GM23338 (cell line): ENCODE data around the gene SLC15A5. TPM values are rescaled to one million over a fixed set of nuclear protein-coding genes. Genes with fewer than 3 reads are reported as not detected.

ENCODE experiments used
- ATAC-seq: fragments of 200-7000 bp; cut with Tn5 transposase; 3 replicates; pipeline ENCODE4 v1.9.1; 2020
- DNase-seq: peaks from one replicate; pipeline ENCODE4 v3.0.0-alpha.2; 2015; ENCODE audit warnings: low spot score
- H2AFZ ChIP-seq: fragments of 200-600 bp; sonication (generic); 2 replicates; pipeline ENCODE4 v1.8.0; 2016; ENCODE audit warnings: antibody characterized with exemption, mild to moderate bottlenecking, moderate library complexity
- H3F3A ChIP-seq: fragments of 200-600 bp; sonication (generic); replicated peaks from 2 replicates; pipeline ENCODE4 v1.8.0; 2017; ENCODE audit warnings: antibody characterized with exemption, mixed run types, low read depth
- H3K27ac ChIP-seq: fragments of 200-600 bp; sonication (generic); 2 replicates; pipeline ENCODE4 v1.6.1; 2016; ENCODE audit warnings: low read depth
- H3K27me3 ChIP-seq: fragments of 200-600 bp; sonication (generic); 2 replicates; pipeline ENCODE4 v1.8.0; 2016; ENCODE audit warnings: mild to moderate bottlenecking, mixed run types, moderate library complexity; ENCODE audit not compliant: insufficient read depth
- H3K36me3 ChIP-seq: fragments of 200-600 bp; sonication (generic); 2 replicates; pipeline ENCODE4 v1.8.0; 2016; ENCODE audit warnings: mild to moderate bottlenecking; ENCODE audit not compliant: insufficient read depth
- H3K4me1 ChIP-seq: fragments of 200-600 bp; sonication (generic); 2 replicates; pipeline ENCODE4 v1.8.0; 2016; ENCODE audit warnings: mild to moderate bottlenecking, moderate library complexity; ENCODE audit not compliant: insufficient read depth
- H3K4me2 ChIP-seq: fragments of 200-600 bp; sonication (generic); 2 replicates; pipeline ENCODE4 v1.7.1; 2017; ENCODE audit warnings: mixed run types
- H3K4me3 ChIP-seq: fragments of 200-600 bp; sonication (generic); 2 replicates; pipeline ENCODE4 v1.6.1; 2016; ENCODE audit warnings: mixed run types
- H3K79me2 ChIP-seq: fragments of 200-600 bp; sonication (generic); replicated peaks from 2 replicates; pipeline ENCODE4 v1.8.0; 2017; ENCODE audit warnings: mild to moderate bottlenecking; ENCODE audit not compliant: insufficient read depth
- H3K9me2 ChIP-seq: fragments of 200-600 bp; sonication (generic); 2 replicates; pipeline ENCODE4 v1.8.0; 2017; ENCODE audit not compliant: insufficient read depth
- H4K20me1 ChIP-seq: fragments of 200-600 bp; sonication (generic); replicated peaks from 2 replicates; pipeline ENCODE4 v1.8.0; 2017; ENCODE audit warnings: mild to moderate bottlenecking; ENCODE audit not compliant: insufficient read depth
- H3K27ac Mint-ChIP-seq: 2 replicates; pipeline ENCODE4 v1.8.0; 2020; ENCODE audit warnings: inconsistent platforms, mild to moderate bottlenecking, moderate library complexity, mixed read lengths
- H3K27me3 Mint-ChIP-seq: 3 replicates; pipeline ENCODE4 v1.8.0; 2022; ENCODE audit warnings: low read depth, mild to moderate bottlenecking, moderate library complexity, mixed read lengths, inconsistent platforms; ENCODE audit not compliant: insufficient read depth, poor library complexity
- H3K36me3 Mint-ChIP-seq: 3 replicates; pipeline ENCODE4 v1.8.0; 2021; ENCODE audit warnings: low read depth, mild to moderate bottlenecking, inconsistent platforms, moderate library complexity, mixed read lengths
- H3K4me1 Mint-ChIP-seq: 3 replicates; pipeline ENCODE4 v1.8.0; 2020; ENCODE audit warnings: mild to moderate bottlenecking, inconsistent platforms, mixed read lengths
- H3K4me3 Mint-ChIP-seq: 3 replicates; pipeline ENCODE4 v1.8.0; 2021; ENCODE audit warnings: moderate library complexity, mild to moderate bottlenecking, inconsistent platforms, mixed read lengths
- H3K9me3 Mint-ChIP-seq: 3 replicates; pipeline ENCODE4 v1.8.0; 2020; ENCODE audit warnings: moderate library complexity, mild to moderate bottlenecking, inconsistent platforms, mixed read lengths
- CREB1 ChIP-seq: fragments of 250-450 bp; sonication (Bioruptor Pico); IDR thresholded peaks from 2 replicates; pipeline ENCODE4 v1.5.0; 2020; ENCODE audit warnings: low read depth, mild to moderate bottlenecking, moderate library complexity
- EZH2 ChIP-seq: fragments of 200-600 bp; sonication (generic); IDR thresholded peaks from one replicate; pipeline ENCODE4 v1.8.0; 2017; ENCODE audit warnings: antibody characterized with exemption, mild to moderate bottlenecking, low read depth; ENCODE audit not compliant: unreplicated experiment
- EZH2phosphoT487 ChIP-seq: fragments of 200-600 bp; sonication (generic); IDR thresholded peaks from one replicate; pipeline ENCODE4 v1.8.1; 2018; ENCODE audit warnings: antibody characterized with exemption; ENCODE audit not compliant: unreplicated experiment
- JUNB ChIP-seq: IDR thresholded peaks from one replicate; pipeline ENCODE4 v1.6.1; 2016; ENCODE audit warnings: antibody characterized with exemption; ENCODE audit not compliant: unreplicated experiment
- NANOG ChIP-seq: IDR thresholded peaks from 2 replicates; pipeline ENCODE4 v1.6.1; 2016; ENCODE audit warnings: antibody characterized with exemption, borderline replicate concordance
- POLR2AphosphoS5 ChIP-seq: IDR thresholded peaks from 2 replicates; pipeline ENCODE4 v1.6.1; 2016; ENCODE audit warnings: antibody characterized with exemption, low read depth
- STAT1 ChIP-seq: IDR thresholded peaks from one replicate; pipeline ENCODE4 v1.6.1; 2016; ENCODE audit warnings: antibody characterized with exemption; ENCODE audit not compliant: unreplicated experiment
- ZNF114 ChIP-seq: fragments of 250-450 bp; sonication (Bioruptor Pico); IDR thresholded peaks from 2 replicates; pipeline ENCODE4 v1.5.0; 2020; ENCODE audit warnings: mild to moderate bottlenecking, moderate library complexity
- ZNF331 ChIP-seq: fragments of 250-450 bp; sonication (Bioruptor Pico); IDR thresholded peaks from 2 replicates; pipeline ENCODE4 v1.5.0; 2020; ENCODE audit warnings: low read depth, mild to moderate bottlenecking, moderate library complexity
- polyA plus RNA-seq: library from polyadenylated mRNA; unstranded; fragments of >200 nt; fragmentation: Nextera tagmentation; extraction: Ambion mirVana; gene quantifications from 2 replicates; pipeline ENCODE4 v1.2.1, GENCODE V29; 2016
- total RNA-seq: library from RNA; depleted of rRNA; stranded (reverse); fragments of >200 nt; shearing (Covaris generic); gene quantifications from 2 replicates; pipeline ENCODE4 v1.2.3, GENCODE V29; 2014
- TF ChIP-seq, protein P1 (sequence below): fragments of 250-450 bp; sonication (Bioruptor Pico); IDR thresholded peaks from 2 replicates; pipeline ENCODE4 v1.5.0; 2020; ENCODE audit warnings: mild to moderate bottlenecking, moderate library complexity
- TF ChIP-seq, protein P2 (sequence below): IDR thresholded peaks from 2 replicates; pipeline ENCODE4 v1.6.1; 2016; ENCODE audit warnings: antibody characterized with exemption
- TF ChIP-seq, protein P3 (sequence below): IDR thresholded peaks from one replicate; pipeline ENCODE4 v1.6.1; 2018; ENCODE audit warnings: antibody characterized with exemption; ENCODE audit not compliant: unreplicated experiment
- TF ChIP-seq, protein P4 (sequence below), 2 experiments: fragments of 200-600 bp in 1 of 2; sonication (generic) in 1 of 2; conservative IDR thresholded peaks; 2 replicates each; pipeline versions ENCODE4 v1.5.1 to v1.6.1; 2016 to 2017; ENCODE audit warnings: antibody characterized with exemption in 2 of 2, low read depth in 2 of 2, mild to moderate bottlenecking in 2 of 2, moderate library complexity in 1 of 2

The SLC15A5 gene
- total and polyA plus RNA-seq, 2 experiments from 2014 or later: not detected

DNA sequence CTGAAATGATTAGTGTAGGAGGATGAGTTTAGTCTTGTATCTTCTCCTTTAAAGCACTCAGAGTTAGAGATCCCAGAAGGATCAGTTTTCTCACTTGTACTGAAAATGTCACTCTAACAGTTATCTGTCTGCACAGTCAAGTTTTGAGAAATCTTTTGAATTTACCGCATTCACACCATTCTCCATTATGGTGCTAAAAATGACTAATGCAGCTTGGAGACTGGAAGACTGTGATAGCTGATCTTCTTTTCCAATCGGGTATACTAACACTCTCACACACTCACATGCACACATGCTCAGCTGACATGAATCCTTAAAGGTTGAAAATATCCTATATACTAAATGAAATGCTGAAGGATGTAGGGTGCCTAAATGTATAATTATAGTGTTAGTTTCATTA, 65.8 kb downstream of the SLC15A5 start:
- Histone ChIP-seq H3F3A (no peaks in the 10 kb centered on the region), H3K4me2 (no peak overlapping the region), H3K9me2 (peaks cover 4% of the 10 kb centered on the region; the same call in 1 of the 2 replicates), H2AFZ (no peak overlapping the region), H3K27ac (no peak overlapping the region), H3K4me3 (no peak overlapping the region), H3K4me1 (peaks cover 5% of the 10 kb centered on the region), H3K79me2 (no peaks in the 10 kb centered on the region), H4K20me1 (no peaks in the 10 kb centered on the region), H3K27me3 (no peaks in the 10 kb centered on the region), H3K36me3 (no peaks in the 10 kb centered on the region)
- DNase-seq (no peak), ATAC-seq (no peak)
- H3K4me1 Mint-ChIP-seq: peaks cover 1% of the 10 kb centered on the region; the same call in 2 of the 3 replicates
- no peak overlapping the region for H3K4me3 Mint-ChIP-seq
- TF ChIP-seq CREB1 (CRISPR knock-in tag) (no peak), JUNB (no peak), EZH2phosphoT487 (no peak), EZH2 (no peak), ZNF331 (CRISPR knock-in tag) (no peak), STAT1 (no peak), POLR2AphosphoS5 (no peak), NANOG (no peak), ZNF114 (CRISPR knock-in tag) (no peak)
- TF ChIP-seq, protein P1, sequence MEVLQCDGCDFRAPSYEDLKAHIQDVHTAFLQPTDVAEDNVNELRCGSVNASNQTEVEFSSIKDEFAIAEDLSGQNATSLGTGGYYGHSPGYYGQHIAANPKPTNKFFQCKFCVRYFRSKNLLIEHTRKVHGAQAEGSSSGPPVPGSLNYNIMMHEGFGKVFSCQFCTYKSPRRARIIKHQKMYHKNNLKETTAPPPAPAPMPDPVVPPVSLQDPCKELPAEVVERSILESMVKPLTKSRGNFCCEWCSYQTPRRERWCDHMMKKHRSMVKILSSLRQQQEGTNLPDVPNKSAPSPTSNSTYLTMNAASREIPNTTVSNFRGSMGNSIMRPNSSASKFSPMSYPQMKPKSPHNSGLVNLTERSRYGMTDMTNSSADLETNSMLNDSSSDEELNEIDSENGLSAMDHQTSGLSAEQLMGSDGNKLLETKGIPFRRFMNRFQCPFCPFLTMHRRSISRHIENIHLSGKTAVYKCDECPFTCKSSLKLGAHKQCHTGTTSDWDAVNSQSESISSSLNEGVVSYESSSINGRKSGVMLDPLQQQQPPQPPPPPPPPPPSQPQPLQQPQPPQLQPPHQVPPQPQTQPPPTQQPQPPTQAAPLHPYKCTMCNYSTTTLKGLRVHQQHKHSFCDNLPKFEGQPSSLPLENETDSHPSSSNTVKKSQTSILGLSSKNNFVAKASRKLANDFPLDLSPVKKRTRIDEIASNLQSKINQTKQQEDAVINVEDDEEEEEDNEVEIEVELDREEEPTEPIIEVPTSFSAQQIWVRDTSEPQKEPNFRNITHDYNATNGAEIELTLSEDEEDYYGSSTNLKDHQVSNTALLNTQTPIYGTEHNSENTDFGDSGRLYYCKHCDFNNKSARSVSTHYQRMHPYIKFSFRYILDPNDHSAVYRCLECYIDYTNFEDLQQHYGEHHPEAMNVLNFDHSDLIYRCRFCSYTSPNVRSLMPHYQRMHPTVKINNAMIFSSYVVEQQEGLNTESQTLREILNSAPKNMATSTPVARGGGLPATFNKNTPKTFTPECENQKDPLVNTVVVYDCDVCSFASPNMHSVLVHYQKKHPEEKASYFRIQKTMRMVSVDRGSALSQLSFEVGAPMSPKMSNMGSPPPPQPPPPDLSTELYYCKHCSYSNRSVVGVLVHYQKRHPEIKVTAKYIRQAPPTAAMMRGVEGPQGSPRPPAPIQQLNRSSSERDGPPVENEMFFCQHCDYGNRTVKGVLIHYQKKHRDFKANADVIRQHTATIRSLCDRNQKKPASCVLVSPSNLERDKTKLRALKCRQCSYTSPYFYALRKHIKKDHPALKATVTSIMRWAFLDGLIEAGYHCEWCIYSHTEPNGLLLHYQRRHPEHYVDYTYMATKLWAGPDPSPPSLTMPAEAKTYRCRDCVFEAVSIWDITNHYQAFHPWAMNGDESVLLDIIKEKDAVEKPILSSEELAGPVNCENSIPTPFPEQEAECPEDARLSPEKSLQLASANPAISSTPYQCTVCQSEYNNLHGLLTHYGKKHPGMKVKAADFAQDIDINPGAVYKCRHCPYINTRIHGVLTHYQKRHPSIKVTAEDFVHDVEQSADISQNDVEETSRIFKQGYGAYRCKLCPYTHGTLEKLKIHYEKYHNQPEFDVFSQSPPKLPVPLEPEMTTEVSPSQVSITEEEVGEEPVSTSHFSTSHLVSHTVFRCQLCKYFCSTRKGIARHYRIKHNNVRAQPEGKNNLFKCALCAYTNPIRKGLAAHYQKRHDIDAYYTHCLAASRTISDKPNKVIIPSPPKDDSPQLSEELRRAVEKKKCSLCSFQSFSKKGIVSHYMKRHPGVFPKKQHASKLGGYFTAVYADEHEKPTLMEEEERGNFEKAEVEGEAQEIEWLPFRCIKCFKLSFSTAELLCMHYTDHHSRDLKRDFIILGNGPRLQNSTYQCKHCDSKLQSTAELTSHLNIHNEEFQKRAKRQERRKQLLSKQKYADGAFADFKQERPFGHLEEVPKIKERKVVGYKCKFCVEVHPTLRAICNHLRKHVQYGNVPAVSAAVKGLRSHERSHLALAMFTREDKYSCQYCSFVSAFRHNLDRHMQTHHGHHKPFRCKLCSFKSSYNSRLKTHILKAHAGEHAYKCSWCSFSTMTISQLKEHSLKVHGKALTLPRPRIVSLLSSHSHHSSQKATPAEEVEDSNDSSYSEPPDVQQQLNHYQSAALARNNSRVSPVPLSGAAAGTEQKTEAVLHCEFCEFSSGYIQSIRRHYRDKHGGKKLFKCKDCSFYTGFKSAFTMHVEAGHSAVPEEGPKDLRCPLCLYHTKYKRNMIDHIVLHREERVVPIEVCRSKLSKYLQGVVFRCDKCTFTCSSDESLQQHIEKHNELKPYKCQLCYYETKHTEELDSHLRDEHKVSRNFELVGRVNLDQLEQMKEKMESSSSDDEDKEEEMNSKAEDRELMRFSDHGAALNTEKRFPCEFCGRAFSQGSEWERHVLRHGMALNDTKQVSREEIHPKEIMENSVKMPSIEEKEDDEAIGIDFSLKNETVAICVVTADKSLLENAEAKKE: no peak
- TF ChIP-seq, protein P2, sequence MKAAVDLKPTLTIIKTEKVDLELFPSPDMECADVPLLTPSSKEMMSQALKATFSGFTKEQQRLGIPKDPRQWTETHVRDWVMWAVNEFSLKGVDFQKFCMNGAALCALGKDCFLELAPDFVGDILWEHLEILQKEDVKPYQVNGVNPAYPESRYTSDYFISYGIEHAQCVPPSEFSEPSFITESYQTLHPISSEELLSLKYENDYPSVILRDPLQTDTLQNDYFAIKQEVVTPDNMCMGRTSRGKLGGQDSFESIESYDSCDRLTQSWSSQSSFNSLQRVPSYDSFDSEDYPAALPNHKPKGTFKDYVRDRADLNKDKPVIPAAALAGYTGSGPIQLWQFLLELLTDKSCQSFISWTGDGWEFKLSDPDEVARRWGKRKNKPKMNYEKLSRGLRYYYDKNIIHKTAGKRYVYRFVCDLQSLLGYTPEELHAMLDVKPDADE: no peak
- TF ChIP-seq, protein P3, sequence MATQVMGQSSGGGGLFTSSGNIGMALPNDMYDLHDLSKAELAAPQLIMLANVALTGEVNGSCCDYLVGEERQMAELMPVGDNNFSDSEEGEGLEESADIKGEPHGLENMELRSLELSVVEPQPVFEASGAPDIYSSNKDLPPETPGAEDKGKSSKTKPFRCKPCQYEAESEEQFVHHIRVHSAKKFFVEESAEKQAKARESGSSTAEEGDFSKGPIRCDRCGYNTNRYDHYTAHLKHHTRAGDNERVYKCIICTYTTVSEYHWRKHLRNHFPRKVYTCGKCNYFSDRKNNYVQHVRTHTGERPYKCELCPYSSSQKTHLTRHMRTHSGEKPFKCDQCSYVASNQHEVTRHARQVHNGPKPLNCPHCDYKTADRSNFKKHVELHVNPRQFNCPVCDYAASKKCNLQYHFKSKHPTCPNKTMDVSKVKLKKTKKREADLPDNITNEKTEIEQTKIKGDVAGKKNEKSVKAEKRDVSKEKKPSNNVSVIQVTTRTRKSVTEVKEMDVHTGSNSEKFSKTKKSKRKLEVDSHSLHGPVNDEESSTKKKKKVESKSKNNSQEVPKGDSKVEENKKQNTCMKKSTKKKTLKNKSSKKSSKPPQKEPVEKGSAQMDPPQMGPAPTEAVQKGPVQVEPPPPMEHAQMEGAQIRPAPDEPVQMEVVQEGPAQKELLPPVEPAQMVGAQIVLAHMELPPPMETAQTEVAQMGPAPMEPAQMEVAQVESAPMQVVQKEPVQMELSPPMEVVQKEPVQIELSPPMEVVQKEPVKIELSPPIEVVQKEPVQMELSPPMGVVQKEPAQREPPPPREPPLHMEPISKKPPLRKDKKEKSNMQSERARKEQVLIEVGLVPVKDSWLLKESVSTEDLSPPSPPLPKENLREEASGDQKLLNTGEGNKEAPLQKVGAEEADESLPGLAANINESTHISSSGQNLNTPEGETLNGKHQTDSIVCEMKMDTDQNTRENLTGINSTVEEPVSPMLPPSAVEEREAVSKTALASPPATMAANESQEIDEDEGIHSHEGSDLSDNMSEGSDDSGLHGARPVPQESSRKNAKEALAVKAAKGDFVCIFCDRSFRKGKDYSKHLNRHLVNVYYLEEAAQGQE: no peak
- TF ChIP-seq, protein P4, sequence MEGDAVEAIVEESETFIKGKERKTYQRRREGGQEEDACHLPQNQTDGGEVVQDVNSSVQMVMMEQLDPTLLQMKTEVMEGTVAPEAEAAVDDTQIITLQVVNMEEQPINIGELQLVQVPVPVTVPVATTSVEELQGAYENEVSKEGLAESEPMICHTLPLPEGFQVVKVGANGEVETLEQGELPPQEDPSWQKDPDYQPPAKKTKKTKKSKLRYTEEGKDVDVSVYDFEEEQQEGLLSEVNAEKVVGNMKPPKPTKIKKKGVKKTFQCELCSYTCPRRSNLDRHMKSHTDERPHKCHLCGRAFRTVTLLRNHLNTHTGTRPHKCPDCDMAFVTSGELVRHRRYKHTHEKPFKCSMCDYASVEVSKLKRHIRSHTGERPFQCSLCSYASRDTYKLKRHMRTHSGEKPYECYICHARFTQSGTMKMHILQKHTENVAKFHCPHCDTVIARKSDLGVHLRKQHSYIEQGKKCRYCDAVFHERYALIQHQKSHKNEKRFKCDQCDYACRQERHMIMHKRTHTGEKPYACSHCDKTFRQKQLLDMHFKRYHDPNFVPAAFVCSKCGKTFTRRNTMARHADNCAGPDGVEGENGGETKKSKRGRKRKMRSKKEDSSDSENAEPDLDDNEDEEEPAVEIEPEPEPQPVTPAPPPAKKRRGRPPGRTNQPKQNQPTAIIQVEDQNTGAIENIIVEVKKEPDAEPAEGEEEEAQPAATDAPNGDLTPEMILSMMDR (conservative IDR thresholded peaks at IDR 0.05; ENCODE audit: low read depth in 2 of 2): no peak
- H3K36me3 Mint-ChIP-seq: no peaks in the 10 kb centered on the region
- no peaks in the 10 kb centered on the region for H3K9me3 Mint-ChIP-seq
- peak overlapping the region; percentile 18; the same call in 1 of the 2 replicates for H3K27ac Mint-ChIP-seq
- H3K27me3 Mint-ChIP-seq: no peaks in the 10 kb centered on the region
